GM19239 (cell line): ENCODE results near the gene MISP3.
"Not testable (repeated sequence)": the region's sequence is repeated elsewhere in the genome, so short reads cannot be mapped to it uniquely, and the experiment has no call there.

Source experiments
- DNase-seq: peaks from one replicate; pipeline ENCODE4 v3.0.0; 2011; ENCODE audit warnings: low spot score; ENCODE audit not compliant: insufficient read length
- FAIRE-seq: peaks from 2 replicates; lab custom pipeline; 2011; peaks lifted over from hg19 to GRCh38; lab: Jason Lieb, UNC

Gene MISP3

DNA sequence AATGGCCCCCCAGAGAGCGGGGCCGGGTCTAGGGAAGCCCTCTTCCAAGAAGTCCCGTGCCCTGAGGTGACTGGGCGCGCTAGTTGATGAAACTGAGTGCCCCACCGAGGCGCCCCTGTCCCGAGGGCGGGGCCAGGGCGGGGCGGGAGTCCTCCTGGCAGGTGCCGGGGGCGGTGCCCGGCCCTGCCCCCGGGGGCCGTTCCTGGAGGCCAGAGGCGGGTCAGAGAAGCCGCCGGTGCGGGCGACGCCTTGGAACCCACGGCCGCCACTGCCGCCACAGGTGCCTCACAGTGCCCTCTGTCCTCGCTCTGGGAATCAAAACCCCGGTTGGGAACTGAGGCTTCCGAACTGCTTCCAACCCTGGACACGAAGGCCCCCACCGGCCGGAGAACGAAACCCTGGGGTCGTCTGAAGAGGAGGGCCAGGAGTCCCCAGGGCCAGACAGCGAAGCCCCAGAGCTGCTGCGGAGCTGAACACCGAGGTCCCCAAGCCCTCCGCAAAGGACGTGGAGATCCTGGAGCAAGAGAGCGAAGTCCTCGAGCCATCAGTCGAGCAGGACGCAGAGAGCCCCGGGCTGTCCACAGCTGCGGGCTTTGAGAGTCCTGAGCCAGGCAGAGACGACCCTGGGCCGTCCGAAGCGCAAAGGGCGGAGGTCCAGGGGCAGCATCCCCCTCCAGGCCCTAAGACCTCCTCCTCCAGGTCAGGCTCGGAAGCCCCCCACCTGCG is at the start of gene MISP3:
Gene MISP3 (plus strand): TSS at position 252 of the 726 bp plus-strand sequence. CDS start 524 bp downstream, outside the sequence.
- FAIRE-seq, result no peak

DNA sequence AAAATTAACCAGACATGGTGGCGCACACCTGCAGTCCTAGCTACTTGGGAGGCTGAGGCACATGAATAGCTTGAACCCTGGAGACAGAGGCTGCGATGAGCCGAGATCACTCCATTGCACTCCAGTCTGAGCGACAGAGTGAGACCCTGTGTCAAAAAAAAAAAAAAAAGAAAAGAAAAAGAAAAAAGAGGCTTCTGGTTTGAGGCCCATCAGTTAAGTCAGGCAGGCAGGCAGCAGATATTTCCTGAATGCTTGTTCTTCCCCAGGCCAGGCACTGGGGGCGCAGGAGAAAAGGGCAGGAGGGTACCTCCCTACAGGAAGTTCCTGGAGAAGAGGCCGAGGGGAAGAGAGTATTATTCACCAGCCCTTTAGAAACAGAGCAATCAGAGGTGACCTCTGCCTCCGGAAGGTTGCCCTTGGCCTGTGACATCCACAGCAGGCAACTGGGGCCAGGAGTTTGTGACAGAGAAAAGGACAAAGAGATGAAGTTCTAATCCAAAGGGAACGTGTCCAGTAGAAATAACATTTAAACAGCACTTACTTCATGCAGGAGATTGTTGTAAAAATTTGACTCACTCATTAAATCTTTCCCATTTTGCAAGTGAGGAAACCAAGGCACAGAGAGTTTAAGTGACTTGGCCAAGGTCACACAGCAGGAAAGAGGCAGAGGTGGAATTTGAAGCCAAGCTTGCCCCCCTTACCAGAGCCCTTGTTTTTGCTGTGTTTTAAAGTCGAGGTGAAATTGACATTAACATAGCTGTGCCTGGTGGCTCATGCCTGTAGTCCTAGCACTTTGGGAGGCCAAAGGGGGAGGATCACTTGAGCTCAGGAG is 49.0 kb upstream of the MISP3 start:
- no peak for DNase-seq

More for the DNA sequence above, at the start of gene MISP3:
- DNase-seq, result no peak

DNA sequence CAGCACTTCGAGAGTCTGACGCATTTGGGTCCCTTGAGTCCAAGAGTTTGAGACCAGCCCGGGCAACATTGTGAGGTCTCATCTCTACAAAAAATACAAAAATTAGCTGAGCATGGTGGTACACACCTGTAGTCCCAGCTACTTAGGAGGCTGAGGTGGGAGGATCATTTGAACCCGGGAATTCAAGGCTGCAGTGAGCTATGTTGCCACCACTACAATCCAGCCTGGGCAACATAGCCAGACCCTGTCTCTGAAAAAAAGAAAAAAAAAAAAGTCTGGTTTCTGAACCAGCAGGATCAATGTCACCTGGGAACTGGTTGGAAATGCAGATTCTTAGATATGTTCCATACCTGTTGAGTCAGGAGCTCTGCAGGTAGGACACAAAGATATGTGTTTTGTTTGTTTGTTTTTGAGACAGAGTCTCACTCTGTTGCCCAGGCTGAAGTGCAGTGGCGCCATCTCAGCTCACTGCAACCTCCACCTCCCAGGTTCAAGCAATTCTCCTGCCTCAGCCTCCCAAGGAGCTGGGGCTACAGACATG is 45.9 kb upstream of the MISP3 start:
- not testable (repeated sequence) for FAIRE-seq

More for the DNA sequence above, 49.0 kb upstream of the MISP3 start:
- peak; percentile 31 for FAIRE-seq

DNA sequence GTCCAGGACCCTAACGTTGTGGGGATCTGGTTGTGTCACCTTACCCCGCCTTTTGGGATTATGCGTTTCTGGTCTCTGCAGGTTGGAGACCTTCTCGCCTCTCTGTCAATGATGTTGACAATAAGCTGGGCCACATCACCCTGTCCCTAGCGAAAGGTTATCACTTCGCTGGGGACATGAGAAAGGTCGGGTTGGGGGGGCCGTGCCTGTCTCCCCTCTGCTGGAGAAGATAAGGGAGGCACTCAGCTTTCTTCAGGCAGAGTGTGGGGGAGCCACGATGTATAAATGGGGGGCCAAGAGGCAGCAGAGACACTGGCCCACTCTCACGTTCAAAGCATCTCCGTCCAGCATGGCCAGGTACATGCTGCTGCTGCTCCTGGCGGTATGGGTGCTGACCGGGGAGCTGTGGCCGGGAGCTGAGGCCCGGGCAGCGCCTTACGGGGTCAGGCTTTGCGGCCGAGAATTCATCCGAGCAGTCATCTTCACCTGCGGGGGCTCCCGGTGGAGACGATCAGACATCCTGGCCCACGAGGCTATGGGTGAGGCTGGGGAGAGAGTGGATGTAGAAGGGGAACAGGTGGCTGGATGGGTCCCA is 44.6 kb upstream of the MISP3 start, which contains the start of gene RLN3:
Gene RLN3 (plus strand): TSS at position 293 of the 595 bp plus-strand sequence. CDS start 57 bp downstream, at position 350.
- FAIRE-seq (no peak), DNase-seq (no peak)

More for the DNA sequence above, 45.9 kb upstream of the MISP3 start:
- not testable (repeated sequence) for DNase-seq

- DNase-seq (no peak), FAIRE-seq (no peak)
Observed at GRCh38 chr19:14028901-14029300, 43.7 kb upstream of the MISP3 start.

DNA sequence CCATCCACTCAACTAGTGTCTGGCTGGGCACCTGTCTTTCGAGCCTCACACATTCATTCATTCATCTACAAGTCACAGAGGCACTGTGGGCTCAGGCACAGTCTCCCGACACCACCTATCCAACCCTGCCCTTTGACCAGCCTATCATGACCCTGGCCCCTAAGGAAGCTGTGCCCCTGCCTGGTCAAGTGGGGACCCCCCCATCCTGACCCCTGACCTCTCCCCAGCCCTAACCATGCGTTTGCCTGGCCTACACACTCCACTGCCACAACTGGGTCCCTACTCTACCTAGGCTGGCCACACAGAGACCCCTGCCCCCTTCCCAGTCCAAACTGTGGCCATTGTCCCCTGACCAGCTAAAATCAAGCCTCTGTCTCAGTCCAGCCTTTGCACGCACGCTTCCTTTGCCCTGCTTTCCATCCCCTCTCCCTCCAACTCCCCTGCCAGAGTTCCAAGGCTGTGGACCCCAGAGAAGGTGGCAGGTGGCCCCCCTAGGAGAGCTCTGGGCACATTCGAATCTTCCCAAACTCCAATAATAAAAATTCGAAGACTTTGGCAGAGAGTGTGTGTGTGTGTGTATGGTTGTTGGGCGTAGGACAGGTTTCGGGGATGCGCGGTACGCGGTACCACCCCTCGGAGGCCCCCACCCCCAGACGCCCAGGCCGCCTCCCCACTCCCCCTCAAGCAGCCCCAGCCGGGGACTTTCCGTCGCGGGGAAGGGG is 41.4 kb upstream of the MISP3 start:
- DNase-seq, result no peak
- FAIRE-seq, result no peak

DNA sequence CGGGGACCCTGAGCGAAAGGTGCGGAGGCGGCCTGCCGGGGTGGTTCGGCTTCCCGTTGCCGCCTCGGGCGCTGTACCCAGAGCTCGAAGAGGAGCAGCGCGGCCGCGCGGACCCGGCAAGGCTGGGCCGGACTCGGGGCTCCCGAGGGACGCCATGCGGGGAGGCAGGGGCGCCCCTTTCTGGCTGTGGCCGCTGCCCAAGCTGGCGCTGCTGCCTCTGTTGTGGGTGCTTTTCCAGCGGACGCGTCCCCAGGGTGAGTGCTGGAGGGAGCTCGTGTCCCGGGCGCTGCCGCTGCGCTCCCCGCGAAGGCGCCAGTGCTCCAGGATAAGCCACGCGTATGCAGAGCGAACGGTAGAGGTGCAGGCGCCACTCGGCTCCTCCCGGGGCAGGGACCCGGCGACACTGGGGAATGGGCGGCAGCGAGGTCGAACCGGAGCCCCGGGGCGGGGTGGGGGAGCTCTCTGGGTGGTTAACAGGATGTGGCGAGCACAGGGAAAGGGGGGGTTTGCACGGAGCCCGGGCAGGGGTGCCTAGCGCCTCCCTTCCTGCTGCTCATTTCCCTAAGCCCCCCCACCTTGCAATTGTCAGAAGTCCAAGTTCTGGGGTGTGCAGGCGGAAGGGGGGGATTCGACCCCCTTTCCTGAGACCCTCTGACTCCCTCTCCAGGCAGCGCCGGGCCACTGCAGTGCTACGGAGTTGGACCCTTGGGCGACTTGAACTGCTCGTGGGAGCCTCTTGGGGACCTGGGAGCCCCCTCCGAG is 40.7 kb upstream of the MISP3 start, which contains the start of gene IL27RA:
Gene IL27RA (plus strand): TSS at position 44 of the 762 bp plus-strand sequence. CDS start 111 bp downstream, at position 155.
- peak; percentile 73 for DNase-seq
- peak; percentile 72 for FAIRE-seq

- DNase-seq (no peak), FAIRE-seq (no peak)
Observed at GRCh38 chr19:14033946-14034345, 38.6 kb upstream of the MISP3 start.

GRCh38 chr19:14035159-14035558 is 37.4 kb upstream of the MISP3 start:
- DNase-seq, FAIRE-seq: not testable (repeated sequence)

GRCh38 chr19:14035706-14036105 is 36.9 kb upstream of the MISP3 start:
- no peak for FAIRE-seq
- no peak for DNase-seq

DNA sequence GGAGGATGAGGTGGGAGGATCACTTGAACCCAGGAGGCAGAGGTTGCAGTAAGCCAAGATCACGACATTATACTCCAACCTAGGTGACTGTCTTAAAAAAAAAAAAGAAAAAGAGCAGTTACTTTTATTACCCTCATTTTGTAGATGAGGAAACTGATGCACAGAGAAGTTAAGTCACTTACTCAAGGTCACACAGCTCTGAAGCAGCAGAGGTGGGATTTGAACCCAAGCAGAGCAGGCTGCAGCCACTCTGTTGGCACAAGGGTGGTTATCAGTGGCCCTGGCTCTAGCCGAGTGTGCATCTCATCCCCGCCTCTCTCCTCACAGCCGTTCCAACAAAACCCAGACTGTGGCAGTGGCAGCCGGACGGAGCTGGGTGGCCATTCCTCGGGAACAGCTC is 33.4 kb upstream of the MISP3 start:
- no peak for FAIRE-seq

DNA sequence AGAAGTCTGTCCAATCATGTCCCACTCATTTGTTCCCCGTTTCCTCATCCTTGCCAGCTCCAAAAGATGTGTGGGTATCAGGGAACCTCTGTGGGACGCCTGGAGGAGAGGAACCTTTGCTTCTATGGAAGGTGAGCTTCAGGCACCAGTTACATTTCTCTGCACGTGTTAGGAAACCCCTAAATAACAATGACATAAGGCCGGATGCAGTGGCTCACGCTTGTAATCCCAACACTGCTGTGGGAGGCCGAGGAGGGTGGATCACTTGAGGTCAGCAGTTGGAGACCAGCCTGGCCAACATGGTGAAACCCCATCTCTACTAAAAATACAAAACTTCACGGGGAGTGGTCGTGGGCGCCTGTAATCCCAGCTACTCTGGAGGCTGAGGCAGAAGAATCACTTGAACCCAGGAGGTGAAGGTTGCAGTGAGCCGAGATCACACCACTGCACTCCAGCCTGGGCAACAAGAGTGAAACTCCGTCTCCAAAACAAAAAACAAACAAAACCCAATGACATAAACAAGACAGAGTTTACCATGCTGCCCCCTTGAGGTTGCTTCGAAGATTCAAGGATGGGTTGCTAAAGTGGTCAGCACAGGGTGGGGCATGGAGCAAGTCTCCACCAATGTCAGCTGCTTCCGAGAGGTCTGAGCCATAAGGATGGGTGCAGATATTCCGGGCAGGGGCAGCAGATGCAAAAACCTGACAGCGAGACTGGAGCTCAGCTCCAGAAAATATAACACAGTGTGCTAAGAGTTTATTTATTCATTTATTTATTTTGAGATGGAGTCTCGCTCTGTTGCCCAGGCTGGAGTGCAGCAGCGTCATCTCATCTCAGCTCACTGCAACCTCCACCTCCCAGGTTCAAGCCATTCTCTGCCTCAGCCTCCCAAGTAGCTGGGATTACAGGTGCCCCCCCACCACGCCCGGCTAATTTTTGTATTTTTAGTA is 29.7 kb upstream of the MISP3 start:
- peak; percentile 93 for FAIRE-seq

More for the DNA sequence above, 33.4 kb upstream of the MISP3 start:
- no peak for DNase-seq

GRCh38 chr19:14047866-14048265 is 24.7 kb upstream of the MISP3 start:
- not testable (repeated sequence) for DNase-seq, FAIRE-seq

More for the DNA sequence above, 29.7 kb upstream of the MISP3 start:
- DNase-seq, result not testable (repeated sequence)

DNA sequence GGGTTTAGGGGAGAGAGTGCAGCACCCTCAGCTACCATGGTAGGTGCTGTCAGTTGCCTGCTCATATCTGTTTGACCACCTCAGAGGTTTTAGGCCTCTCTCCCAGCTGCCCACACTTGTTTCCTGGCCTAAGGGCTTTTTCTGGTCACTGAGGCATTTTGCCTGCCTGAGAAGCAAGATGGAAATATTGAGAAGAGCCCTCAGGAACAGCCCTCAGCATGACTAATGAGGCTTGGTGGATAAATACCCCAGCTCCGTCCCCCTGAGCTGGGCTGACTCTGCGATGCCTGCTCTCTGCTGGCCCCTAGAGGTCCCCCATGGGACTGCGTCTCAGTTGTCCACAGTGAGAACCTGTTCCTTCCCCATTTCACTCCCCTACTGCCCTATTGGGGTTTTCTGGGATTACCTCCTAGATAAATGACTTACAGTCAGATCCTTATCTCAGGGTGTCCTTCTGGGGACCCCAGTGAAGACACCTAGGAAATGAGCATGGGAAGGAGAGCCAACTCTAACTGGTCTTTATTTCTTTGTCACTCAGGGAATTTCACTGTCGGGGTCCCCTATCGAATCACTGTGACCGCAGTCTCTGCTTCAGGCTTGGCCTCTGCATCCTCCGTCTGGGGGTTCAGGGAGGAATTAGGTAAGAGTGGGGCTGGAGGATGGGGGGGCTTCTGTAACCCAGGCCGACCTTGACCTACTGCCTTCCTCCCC is 24.0 kb upstream of the MISP3 start:
- FAIRE-seq (peak; percentile 53), DNase-seq (peak; percentile 75)

GRCh38 chr19:14050512-14050911 is 22.1 kb upstream of the MISP3 start:
- DNase-seq (no peak), FAIRE-seq (no peak)

- DNase-seq, FAIRE-seq: not testable (repeated sequence)
Observed at GRCh38 chr19:14050961-14051360, 21.6 kb upstream of the MISP3 start.

GRCh38 chr19:14051980-14052379 is 20.6 kb upstream of the MISP3 start:
- DNase-seq (no peak), FAIRE-seq (no peak)
